ENCODE results near the gene MYL12A. TPM values are rescaled to one million over a fixed set of nuclear protein-coding genes. Genes with fewer than 3 reads are reported as not detected.

Gene MYL12A
- total and polyA plus RNA-seq, 11 donors: 1,642 to 7,537 (median 4,261) TPM

GRCh38 chr18:3235846-3236245 is 11.8 kb upstream of the MYL12A start:
- intact Hi-C loops (cut with DNase I): loop anchor here in 2 of 10 donors (10.0 kb wide), 3 partner anchors 51 to 91 kb away; no protein-coding TSS in a partner anchor
- H3K4me3 ChIP-seq: no peak overlapping the region
- DNase-seq (no peak), ATAC-seq (no peak)
- no peaks in the 10 kb centered on the region for H3K9me3 ChIP-seq
- TF ChIP-seq CTCF (IDR thresholded peaks at IDR 0.05) (no peak), POLR2A (IDR thresholded peaks at IDR 0.05) (no peak)
- H3K4me1 ChIP-seq: peaks cover 0 to 7% (median 0%) of the 10 kb centered on the region in 12 donors
- WGBS, 4 donors: 90 to 98% (median 97%) methylated on average over 2 of the region's 2 CpGs
- no peaks in the 10 kb centered on the region for H3K36me3 ChIP-seq
- H3K27ac ChIP-seq: no peak overlapping the region
- no peaks in the 10 kb centered on the region for H3K27me3 ChIP-seq

GRCh38 chr18:3236470-3236869 is 11.1 kb upstream of the MYL12A start:
- DNase-seq: no peak
- whole genome bisulfite sequencing, 4 donors: 67 to 74% (median 70%) methylated on average over 4 of the region's 4 CpGs

GRCh38 chr18:3238742-3239141 is 8.9 kb upstream of the MYL12A start:
- no peak for TF ChIP-seq CTCF (IDR thresholded peaks at IDR 0.05)
- TF ChIP-seq POLR2A (IDR thresholded peaks at IDR 0.05): no peak

More at GRCh38 chr18:3236470-3236869, 11.1 kb upstream of the MYL12A start:
- intact Hi-C loops (cut with DNase I): loop anchor here in 2 of 10 donors (10.0 kb wide), 3 partner anchors 52 to 92 kb away; no protein-coding TSS in a partner anchor
- no peaks in the 10 kb centered on the region for H3K36me3 ChIP-seq
- peak in 3 of 4 donors; percentile 27 to 82 (median 46) for ATAC-seq
- no peak overlapping the region for H3K27ac ChIP-seq
- peaks cover 0 to 8% (median 0%) of the 10 kb centered on the region in 12 donors for H3K4me1 ChIP-seq
- no peaks in the 10 kb centered on the region for H3K9me3 ChIP-seq
- H3K27me3 ChIP-seq: no peaks in the 10 kb centered on the region
- no peak for TF ChIP-seq POLR2A (IDR thresholded peaks at IDR 0.05)
- no peak for TF ChIP-seq CTCF (IDR thresholded peaks at IDR 0.05)
- H3K4me3 ChIP-seq: no peak overlapping the region

GRCh38 chr18:3245185-3245564 is 2.4 kb upstream of the MYL12A start:
- Histone ChIP-seq H3K36me3 (peaks cover 0 to 16% (median 6%) of the 10 kb centered on the region in 9 donors), H3K27ac (peak overlapping the region in 5 of 12 donors; percentile 20 to 100 (median 100)), H3K4me3 (peak overlapping the region in 11 of 12 donors; percentile 16 to 98 (median 92)), H3K27me3 (no peaks in the 10 kb centered on the region), H3K4me1 (peaks cover 0 to 43% (median 25%) of the 10 kb centered on the region in 12 donors), H3K9me3 (no peaks in the 10 kb centered on the region)
- TF ChIP-seq POLR2A (IDR thresholded peaks at IDR 0.05) (no peak), CTCF (IDR thresholded peaks at IDR 0.05) (no peak)
- WGBS, 4 donors: 50 to 74% (median 57%) methylated on average over 1 of the region's 1 CpG
- ATAC-seq: no peak
- DNase-seq: no peak
- intact Hi-C loops (cut with DNase I): loop anchor here in 8 of 10 donors (1.0 to 10.0 kb wide), 11 partner anchors 33 to 313 kb away; partner anchors contain the start of gene LPIN2 (in 4 of the 8)

More at GRCh38 chr18:3238742-3239141, 8.9 kb upstream of the MYL12A start:
- H3K27me3 ChIP-seq: no peaks in the 10 kb centered on the region
- peaks cover 0 to 6% (median 0%) of the 10 kb centered on the region in 9 donors for H3K36me3 ChIP-seq
- H3K4me3 ChIP-seq: no peak overlapping the region
- DNase-seq (no peak), ATAC-seq (no peak)
- H3K9me3 ChIP-seq: no peaks in the 10 kb centered on the region
- H3K27ac ChIP-seq: no peak overlapping the region
- 83 to 94% (median 88%) methylated on average over 2 of the region's 2 CpGs for WGBS, 4 donors
- intact Hi-C loops (cut with DNase I): loop anchor here in 2 of 10 donors (10.0 kb wide), 3 partner anchors 54 to 94 kb away; no protein-coding TSS in a partner anchor
- peaks cover 0 to 20% (median 0%) of the 10 kb centered on the region in 12 donors for H3K4me1 ChIP-seq

All from heart left ventricle (tissue), 16 donors.